OCI-M2 (cell line): ENCODE measurements around the gene AGMO.

Source experiments
- DNase-seq: peaks from one replicate; lab custom pipeline; 2025; ENCODE audit not compliant: unreplicated experiment; lab: John Stamatoyannopoulos, UW

AGMO gene

DNA sequence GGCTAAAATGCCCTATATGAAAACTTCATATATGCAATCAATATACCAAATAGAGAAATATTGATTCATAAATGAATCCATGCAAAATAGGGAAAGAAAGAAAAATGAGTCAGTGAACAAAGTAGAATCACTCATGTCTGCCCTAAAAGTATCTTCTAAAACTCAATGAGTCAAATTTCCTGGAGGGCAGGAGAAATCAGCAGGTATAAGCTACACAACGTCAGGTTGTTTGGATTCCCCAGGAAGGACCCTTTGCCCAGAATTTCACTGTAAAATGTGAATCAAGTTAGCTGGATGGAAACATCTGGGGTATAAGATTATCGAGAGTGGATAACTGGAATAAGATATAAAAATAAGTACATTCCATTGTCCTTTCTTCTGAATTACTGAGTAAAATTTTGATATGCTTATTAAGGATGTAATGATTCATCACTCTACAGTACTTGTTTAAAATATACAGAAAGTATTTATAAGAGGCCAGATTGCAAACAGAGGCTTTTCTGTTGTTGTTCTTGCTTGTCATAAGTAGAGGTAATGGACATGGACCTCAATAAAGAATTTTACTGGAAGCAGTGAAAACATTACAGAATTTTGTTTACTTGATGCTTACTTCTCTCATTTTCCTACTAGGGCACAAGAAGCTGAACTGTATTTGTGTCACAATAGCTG, 99.0 kb downstream of the AGMO start:
- DNase-seq: no peak

DNA sequence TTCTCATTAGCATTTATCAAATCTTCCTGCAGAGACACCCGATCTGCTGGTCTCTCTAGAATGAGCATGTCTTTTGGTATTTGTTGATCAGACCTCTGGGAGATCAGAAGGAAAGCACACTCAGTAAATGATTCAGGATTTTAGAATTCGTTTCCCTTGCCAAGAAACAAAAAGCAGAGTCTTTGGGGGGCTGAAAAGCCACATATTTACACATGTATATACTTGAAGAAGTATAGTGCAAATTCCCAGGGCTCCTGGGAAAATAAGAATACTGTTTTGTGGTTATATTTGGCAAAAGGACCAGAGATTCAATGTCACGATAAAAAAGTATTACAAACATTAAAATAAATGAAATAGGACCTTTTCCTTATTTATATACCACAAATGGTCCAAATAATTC, 100.2 kb downstream of the AGMO start:
- no peak for DNase-seq

DNA sequence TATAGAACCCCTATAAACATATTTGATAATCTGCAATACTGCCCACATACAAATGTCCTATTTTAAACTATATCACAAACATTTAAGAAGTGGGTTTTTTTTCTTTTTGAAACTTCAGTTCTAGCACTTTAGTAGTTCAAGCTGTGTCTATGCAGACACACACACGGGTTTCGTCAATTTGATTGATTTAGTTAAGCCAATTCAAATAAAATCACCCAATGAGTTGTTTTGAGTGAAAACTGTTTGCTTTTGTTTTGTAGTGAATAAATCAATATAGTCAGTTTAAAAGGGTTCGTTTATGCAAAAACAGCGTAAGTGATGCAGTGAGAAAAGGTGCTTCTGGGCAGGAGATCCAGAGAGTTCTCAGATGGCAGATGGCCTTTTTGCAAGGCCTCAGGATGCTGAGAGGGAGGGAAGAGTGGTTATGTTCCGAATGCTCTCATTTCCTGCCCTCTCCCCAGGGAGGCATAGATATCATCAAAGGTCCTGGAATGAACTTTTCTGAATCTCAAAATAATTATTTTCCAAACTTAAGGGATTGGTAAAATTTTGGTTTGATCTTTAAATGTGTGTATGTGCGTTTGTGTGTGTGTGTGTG, 102.7 kb downstream of the AGMO start:
- no peak for DNase-seq

DNA sequence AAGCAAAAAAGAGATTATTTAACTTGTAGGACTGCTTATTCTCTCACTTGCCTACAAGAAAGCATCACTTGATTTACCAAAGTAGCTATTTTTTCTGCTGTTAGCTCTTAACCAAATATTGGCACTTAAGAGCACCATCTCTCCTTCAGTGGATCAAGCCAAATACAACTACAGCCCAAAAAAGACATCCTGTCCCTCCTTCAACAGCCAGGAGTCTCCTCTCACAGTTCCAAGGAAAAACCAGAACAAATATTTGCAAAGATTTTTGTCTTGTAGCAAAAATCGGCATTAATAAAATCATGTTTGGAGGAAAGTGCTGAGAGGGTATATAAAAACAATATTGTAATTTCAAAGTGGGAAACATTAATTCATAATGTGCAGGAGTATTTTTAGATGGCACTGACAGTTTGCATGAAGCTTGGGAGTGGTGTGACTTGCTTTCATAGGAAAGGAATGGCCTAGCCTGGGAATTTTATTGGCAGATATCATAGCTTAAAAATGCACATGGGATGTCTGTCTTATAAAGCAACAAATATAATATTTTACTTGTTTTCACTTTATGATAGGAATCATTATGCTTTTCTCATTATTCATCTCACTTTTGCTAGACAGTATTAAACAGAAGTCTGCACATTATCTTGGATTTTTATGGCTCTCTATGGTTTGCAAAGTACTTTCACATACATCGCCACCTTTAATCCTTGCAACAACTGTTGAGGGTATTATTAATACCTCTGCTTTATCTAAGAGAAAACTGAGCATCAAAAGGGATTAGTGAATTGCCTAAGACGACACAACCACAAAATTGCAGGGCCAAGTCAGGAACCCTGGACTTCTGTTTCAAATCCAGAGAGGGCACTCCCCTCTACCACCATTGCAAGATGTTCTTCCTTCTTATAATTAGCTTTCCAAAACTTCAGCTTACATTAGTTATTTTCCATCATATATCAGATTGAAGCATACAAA, 103.5 kb downstream of the AGMO start:
- DNase-seq: no peak

DNA sequence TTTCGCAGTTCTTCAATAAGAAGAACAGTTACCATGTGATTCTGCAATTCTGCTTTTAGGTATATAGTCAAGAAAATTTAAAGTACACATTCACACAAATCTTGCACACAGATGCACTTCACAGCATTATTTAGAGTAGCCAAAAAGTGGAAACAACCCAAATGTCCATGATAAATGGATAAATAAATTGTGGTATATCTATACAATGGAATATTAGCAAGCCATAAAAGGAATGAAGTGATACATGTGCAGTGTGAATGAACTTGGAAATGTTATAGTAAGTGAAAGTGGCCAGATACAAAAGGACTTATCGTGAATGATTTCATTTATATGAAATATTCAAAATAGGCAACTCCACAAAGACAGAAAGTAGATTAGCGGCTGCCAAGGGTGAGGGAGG, 109.1 kb downstream of the AGMO start:
- no peak for DNase-seq

DNA sequence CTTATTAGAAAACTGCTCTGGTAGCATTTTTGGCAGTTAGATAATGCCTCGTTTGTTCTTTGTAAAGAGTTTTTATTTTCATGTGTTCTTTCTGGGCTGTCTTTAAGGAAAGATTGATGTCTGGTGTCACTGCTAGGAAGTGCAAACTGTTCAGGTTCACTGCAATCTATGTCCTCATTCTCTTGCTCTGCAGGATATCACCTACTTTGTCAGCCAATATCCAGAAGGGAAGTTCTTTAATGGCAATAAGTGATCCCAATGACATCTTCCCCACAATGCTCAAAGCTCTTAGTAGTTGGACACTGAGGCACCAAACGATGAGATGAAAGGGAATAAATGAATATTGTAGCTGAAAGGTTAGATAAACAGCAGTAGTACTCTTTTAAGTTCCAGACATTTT, 115.1 kb downstream of the AGMO start:
- DNase-seq: no peak

DNA sequence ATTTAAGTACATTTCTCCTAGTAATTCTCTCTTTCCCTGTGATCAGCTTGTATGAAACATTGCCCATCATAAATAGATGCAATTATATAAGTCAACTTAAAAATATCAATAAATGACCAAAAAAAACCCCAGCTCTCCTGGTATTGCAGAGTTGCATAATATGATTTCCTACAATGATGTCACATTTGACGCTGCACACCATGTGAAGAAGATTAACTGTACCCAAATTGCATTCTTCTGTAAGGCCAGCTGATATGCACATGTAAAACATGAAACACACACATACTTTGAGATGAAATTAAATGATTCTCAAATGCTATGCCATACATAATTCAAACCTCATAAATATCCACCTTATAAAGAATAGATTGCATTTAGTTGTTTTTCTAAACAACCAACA, 115.5 kb downstream of the AGMO start:
- DNase-seq: no peak

DNA sequence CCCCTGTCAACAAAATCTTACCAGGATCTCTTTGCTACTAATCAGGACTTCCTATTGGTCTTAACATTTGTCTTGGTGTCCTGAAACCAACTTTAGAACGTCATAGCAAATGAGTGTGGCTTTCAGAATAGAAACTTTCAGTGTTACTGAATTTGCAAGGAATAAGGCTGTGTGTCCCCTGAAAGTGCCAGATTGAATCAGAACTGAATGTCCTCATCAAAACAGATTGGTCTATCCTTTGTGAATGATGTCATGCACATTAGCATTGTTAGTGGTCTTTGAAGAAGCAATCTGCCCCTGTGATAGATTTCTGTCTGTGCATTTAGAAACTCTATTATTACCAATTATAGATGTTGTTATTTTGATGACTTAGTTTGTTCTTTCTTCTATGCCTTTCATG, 119.9 kb downstream of the AGMO start:
- DNase-seq: no peak

DNA sequence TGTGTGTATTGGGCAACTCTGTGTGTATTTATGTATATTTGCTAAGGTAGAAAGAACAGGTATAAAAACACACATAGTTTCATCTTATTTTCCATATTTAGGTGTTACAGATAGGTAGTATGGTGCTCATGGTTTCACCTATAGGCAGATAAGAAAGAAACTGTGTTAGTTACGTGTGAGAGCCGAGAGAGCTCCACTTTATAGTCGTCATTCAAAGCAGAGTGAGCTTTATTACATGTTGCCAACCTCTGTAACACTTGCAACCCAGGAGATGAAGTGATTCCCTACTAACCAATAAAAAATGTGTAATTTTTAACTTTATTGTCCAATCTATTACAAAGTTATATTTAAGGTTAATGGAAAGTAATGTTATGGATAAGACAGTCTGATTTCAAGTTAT, 121.3 kb downstream of the AGMO start:
- no peak for DNase-seq

DNA sequence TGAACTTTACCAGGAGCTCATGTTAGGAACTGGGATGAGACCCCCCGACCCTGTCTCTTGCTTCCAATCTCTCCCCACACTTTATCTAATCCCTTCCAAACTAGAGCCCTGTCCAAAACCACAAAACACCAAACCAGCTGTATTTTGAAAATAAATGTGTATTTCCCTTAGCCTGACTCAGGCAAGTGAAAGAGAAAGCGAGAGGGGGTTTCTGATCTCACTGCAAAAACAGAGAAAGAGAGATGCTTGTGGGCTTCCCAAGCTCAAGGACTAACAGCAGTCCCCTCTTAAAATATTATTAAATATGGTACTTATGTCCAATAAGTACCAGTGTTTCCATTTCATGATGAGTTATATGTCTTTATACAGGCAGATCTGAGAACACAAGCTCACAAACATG, 122.0 kb downstream of the AGMO start:
- no peak for DNase-seq

DNA sequence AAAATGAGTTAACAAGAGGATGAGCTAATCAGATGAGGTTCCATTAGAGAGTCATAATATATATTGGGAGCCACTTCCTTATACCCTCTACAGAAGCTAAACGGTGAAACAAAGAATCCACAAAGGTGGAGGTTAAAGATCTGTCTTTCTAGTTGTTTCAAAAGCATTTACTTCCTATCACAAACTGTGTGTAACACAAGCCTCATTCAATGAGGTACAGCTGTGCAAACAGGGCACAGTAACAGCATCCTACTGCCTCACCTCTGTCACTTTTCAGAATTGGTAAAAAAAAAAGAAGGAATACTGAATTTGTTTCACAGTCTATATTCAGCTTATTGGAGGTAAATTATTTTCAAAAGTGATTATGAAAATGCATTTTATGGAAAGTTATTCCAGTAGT, 128.7 kb downstream of the AGMO start:
- no peak for DNase-seq

DNA sequence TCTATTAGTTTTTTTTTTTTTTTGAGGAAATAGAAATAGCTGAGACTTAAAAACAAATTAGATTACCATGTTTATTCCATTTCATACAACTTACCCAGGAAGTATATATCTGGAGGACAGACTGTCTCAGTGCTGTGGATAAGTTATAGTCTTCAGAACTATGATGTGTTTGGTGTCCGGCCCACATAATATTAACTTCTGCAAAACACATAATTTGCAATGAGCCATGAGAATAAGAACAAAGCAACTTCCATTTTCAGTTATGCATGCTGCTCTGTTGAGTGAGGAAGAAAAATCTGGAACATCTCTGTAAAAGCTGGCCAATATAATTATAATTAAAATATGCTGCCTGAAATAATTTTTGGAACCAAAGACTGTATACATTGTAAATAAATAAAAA, 130.9 kb downstream of the AGMO start:
- no peak for DNase-seq

DNA sequence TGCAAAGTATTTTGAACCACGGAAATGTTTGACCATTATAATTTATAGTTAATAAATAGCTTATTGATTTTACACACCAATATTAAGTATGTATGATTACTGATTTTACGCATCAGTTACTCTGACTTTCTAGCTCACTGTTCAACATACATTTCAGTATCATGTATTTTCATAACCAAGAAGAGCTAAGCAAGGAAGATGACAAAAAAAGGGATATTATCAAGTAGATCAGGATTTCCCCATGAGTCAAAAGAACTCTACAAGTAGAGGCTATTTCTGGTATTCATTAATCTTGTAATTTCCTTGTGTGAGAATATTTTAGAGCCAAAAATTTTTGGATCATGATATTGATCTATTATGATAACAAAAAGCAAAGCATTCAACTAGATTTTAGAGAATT, 131.6 kb downstream of the AGMO start:
- DNase-seq: no peak

DNA sequence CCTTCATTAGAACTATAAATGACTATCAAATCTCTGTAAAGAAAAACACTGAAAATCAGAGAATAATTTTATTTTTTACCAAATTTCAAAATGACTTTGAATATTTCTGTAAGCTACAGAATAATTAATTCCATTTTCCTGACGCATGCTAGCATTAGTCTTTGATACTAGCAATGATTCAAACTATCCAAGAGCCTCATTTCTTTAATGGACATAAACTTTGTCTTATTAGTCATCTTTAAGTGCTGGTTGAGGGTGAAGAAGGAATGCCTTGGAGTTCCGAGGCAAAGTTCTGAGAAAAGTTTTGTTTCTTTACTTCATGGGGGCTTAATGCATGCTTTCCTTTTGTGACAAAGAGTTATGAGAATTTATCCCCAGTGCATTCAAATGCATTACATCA, 137.3 kb downstream of the AGMO start:
- no peak for DNase-seq

DNA sequence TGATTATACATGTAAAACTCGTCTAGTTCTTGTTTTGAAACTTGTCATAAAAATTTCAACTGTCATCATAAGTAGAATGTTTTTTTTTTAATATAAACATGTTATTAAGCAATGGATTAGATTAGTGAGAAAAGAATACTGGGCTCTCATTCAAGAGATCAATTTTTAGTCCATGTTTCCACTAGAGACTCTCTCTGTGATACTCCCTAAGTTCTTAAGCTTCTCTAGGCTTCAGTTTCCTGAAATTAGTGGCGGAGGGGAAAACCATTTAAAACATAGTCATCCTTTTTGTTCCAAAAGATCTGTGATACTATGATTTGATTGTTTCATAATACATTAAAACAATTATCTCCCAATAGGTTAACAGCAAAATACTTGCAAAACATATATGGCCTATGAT, 142.2 kb downstream of the AGMO start:
- no peak for DNase-seq

DNA sequence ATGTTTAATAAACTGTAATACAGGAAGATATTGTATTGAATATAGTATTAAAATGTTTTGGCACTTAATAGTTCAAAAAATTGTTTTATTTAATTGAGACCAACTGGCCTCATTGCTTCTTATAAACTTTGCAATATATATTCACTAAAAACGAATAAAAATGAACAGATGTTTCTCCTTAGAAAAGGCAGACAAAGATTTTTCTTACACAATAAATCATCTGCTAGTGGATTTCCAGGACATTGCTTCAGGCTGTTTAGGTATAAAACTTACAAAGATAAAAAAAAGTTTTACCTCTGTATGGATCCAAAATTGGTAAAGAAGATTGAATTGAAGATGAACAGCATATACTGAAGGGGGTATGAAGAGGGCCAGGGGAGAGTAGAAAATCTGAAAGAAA, 143.6 kb downstream of the AGMO start:
- no peak for DNase-seq

DNA sequence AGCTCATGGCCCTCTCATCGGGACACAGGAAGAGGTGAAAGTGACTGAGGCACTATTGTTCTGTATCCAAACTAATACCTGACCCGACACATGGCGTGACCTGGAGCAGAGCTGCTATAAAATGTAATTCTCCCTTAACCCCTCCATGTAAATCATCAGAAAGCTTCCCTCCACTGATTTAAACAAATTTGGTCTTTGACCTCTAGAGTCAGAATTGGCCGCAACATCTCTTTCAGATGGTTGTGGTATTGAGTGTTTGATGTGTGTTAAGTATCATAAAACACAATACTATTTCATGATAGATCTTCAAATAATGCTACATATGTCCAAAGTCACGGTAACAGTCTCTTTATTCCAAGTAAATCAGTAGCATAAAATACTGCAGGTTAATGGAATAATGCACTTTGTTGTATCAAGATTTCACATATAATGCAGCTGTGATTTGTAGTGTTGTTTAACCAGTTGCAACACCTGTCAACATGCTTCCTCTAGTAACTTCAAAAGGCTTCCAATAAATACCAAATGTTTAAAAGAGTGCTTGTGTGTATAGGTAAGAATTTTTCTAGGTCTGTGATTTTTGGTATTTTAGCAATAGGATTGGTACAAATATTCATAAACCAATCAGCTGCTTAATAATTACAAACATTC, 144.3 kb downstream of the AGMO start:
- no peak for DNase-seq

DNA sequence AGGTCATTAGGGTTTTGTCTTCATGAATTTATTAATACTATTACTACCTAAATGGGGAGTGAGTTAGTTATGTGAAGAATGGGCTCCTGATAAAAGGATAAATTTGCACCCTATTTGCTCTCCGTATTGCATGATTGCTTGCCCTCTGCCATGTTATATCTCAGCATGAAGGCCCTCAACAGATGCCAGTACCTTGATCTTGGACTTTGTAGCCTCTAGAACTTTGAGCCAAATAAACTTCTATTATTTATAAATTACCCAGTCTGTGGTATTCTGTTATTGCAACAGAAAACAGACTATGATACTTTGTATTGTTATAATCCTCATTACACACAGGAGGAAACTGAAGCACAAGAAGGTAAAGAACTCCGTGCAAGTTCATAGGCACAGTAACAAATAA, 150.8 kb downstream of the AGMO start:
- DNase-seq: no peak

DNA sequence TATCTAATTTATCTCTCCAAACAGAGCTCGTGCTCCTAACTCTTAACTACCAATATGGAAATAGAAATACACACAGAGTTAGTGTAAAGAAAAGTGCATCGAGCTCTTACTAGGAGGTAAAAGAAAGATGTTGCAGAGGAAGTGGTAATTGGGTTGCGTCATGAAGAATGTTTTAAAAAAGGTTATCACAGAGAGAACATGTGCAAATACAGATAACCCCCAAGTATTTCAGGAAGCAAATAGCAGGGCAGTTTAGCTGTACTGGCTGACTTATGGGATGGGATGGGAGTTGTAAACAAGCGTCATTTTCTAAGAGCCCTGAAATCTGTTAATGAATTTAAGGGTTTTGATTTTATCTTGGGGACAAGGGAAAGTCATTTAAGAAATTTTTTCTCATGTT, 153.9 kb downstream of the AGMO start:
- DNase-seq: no peak

DNA sequence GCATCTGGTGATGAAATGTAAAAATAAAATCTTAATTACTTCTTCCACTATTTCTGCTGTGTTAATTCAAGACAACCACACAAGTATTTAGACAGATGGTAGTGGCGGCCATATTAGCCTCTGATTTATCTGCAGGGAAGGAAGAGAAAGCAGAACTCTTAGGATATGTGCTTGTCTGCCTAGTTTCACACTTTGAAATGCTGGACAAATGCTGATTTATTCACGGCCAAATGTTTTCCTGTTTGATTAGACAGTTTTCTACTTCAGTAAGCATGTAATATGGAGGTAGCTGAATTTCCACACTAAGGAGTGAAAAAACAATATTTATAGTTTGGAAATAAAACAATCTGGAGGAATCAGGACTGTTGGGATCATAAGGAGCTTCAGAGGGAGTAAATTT, 158.1 kb downstream of the AGMO start:
- no peak for DNase-seq

DNA sequence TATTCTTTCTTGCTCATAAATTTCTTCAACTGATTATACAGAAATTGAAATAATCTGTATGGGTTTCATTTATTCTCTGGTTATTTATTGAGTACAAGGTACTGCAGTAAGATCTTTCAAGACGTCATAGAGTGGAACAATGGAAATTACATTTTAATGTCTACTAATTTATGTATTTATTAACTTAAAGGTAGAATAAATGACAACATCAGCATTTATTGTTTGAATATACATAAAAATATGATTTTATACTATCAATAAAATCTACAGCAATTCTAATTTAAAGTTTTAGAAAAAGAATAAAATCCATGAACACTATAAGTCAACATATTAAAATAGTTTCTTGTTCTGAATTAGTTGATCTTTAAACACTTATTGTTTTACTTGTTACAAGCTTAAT, 158.5 kb downstream of the AGMO start:
- no peak for DNase-seq
